ENCODE data around the gene ABI2.

ABI2 gene

DNA sequence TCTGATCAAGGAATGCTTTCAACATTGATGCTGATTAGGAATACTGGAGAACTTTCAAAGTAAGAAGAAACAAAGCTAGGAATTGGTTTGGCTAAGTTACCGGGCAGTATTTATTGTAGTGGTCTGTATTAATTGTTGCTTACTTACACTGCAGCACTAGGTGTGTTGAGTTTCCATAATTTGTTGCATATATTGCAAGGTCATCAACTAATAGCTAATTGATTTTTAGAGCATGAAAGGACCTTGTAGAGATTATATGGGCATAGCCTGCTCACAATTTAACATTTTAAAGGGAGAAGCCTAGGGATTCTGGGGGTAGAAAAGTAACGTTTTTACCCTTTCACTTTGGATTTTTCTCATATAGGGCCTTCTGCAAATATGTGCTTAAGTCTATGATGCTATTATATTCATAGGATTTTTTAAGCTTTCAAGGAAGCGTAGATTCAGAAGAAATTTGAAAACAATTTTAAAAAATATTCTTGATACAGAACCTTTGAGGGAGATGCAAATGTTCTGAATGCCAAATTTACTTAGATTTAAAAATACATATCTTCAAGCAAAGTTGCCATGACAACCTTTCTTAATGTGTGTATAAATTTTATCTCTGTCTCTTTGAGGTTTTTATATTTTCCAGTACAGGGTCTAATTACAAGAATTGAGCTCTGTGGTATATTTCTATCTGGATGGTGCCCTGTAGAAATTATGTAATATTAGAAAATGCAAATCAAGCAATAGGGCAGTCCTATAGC lies 17.3 kb upstream of the ABI2 start:
- no peak overlapping the region for H3K27ac ChIP-seq
- TF ChIP-seq, protein P1, sequence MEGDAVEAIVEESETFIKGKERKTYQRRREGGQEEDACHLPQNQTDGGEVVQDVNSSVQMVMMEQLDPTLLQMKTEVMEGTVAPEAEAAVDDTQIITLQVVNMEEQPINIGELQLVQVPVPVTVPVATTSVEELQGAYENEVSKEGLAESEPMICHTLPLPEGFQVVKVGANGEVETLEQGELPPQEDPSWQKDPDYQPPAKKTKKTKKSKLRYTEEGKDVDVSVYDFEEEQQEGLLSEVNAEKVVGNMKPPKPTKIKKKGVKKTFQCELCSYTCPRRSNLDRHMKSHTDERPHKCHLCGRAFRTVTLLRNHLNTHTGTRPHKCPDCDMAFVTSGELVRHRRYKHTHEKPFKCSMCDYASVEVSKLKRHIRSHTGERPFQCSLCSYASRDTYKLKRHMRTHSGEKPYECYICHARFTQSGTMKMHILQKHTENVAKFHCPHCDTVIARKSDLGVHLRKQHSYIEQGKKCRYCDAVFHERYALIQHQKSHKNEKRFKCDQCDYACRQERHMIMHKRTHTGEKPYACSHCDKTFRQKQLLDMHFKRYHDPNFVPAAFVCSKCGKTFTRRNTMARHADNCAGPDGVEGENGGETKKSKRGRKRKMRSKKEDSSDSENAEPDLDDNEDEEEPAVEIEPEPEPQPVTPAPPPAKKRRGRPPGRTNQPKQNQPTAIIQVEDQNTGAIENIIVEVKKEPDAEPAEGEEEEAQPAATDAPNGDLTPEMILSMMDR (conservative IDR thresholded peaks at IDR 0.05) = no peak

DNA sequence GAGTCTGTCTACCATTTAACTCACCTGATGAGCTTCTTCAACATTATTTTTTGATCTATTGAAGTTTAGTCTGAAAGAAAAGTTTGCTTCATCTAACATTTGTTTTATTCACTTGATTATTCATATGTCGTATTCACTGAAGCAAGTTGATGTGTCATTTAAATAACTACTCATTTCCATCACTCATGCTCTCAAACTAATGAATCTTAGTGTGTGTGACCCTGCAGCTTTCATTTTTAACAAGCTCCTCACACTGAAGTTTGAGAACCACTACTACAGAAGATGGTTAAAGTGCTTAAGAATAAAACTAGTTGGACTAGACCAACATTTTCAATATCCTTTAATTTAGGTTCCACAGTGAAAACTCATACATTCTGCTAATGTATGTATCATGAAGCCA lies 1.8 kb upstream of the ABI2 start:
- TF ChIP-seq, protein P1 (conservative IDR thresholded peaks at IDR 0.05) = no peak
- H3K27ac ChIP-seq = no peak overlapping the region

DNA sequence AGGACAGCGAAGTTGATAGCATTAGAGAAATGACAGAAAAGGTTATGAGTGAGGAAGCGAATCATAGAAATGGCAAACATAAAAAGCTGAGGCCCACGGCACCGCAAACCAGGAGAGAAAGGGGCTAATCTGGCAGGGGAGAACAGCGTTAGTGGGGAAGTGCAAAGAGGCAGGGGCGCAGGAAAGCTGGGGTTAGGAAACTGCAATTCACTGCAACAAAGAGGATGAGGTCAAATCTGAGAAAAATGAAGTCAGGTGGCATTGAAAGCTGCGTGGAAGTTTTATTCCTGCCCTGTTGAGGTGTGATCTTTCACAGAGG lies 653 bp upstream of the ABI2 start:
- peak overlapping the region; percentile 94 for H3K27ac ChIP-seq
- TF ChIP-seq, protein P1 (conservative IDR thresholded peaks at IDR 0.05) = no peak

DNA sequence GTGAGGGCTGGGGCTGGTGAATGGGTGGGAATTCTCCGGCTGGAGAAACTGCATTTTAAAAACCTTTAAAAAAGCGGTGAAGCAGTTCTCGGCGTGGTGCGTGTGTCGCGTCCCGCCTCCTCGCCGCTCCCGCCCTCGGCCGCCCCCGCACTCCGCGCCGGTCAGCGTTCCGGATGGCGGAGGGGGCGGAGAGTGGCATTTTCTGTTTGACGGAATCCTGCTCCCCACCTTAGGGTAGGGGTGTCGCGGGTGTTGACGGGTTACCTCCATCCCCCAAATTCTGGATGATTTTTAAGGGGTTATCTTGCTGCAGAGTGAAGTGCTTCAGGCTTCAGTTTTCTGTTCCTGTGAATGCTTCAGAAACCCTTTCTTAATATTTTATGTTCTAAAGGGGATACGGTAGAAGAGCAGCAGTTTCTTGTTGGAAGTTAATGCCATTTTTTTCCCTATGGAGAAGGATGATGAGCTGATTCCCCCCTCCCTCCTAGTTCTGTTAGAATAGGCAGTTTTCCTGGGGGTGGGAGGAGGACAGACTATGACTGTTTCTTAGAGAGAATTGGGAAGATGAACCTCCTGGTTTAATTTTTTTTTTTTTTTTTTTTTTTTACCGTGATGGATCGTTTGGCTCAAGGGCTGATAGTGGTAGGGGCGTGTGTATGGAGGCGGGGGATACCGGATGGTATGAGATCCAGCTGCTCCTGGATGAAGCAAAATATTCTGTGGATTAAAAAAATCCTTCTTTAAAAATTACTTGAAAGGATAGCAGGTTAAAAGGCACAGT lies 756 bp downstream of the ABI2 start:
- TF ChIP-seq, protein P1 (conservative IDR thresholded peaks at IDR 0.05) = no peak

DNA sequence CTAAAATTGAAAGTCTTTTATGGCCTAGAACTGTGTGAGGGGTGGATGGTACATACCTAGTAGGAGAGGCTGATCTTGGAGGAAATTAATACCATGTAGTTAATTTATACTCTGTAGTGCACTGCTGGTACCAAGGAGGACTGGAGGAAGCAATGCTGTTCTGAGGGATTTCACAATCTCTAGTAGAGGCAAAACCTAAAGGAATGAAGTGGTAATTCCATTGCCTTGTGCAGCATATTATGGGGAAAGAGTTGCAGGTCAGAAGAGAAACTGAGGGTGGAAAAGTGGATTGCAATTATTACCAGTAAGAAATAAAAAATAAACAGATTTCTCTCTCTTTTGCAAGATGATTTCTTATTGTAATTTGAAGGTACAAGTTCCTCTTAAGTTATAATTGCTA lies 2.2 kb downstream of the ABI2 start:
- TF ChIP-seq, protein P1 (conservative IDR thresholded peaks at IDR 0.05) = no peak
- peak overlapping the region; percentile 94 for H3K27ac ChIP-seq

More for the DNA sequence above, 756 bp downstream of the ABI2 start:
- H3K27ac ChIP-seq = peak overlapping the region; percentile 94

DNA sequence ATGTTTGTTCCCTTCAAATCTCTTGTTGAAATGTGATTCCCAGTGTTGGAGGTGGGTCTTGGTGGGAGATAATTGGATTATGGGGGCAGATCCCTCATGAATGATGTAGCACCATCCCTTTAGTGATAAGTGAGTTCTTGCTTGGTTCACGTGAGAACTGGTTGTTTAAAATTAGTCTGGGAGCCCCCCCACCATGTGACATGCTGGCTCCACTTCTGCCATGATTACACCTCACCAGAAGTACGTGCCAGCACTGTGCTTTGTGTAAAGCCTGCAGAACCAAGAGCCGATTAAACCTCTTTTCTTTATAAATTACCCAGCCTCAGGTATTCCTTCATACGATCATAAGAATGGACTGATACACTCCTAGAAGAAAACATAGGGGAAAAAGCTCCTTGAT lies 10.1 kb downstream of the ABI2 start:
- no peak overlapping the region for H3K27ac ChIP-seq
- TF ChIP-seq, protein P1 (conservative IDR thresholded peaks at IDR 0.05) = no peak

DNA sequence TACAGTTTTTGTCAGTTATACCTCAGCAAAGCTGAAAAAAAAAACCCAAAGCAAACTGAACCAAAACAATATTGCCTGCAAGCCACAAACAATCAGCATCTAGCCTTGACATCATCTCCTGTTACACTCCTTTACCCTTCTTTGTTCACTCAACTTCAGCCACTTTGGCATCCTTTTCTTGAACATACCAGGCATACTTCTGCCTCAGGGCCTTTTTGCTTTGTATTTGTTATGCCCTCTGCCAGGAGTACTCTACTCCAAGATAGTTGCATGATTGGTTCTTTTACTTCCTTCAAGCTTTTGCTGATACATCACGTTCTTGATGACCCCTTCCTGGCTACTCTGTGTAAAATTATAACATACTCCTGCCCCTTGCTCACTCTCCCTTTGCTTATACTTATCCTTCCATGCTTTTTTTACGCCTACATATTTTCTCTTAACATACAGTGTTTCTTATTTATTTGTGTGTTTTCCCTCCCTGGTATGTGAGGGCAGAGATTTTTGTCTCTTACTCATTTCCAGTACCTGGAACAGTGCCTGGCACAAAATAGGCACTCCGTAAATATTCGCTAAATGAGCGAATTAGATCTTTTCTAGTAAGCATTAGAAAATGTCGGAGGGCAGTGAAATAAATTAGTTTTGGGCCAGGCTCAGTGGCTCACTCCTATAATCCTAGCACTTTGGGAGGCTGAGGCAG lies 12.7 kb downstream of the ABI2 start:
- TF ChIP-seq, protein P1 (conservative IDR thresholded peaks at IDR 0.05) = no peak
- no peak overlapping the region for H3K27ac ChIP-seq

All from VCaP (cell line).